C4-2B (cell line): ENCODE data around the gene KDM2A.

ENCODE experiments used
- H3K27ac ChIP-seq: fragments of 450-650 bp; 2 replicates; pipeline ENCODE4 v1.5.1; 2017
- ZFX ChIP-seq: fragments of 450-650 bp; IDR thresholded peaks from 2 replicates; pipeline ENCODE4 v1.6.1; 2017
- TF ChIP-seq, protein P1 (sequence below): fragments of 450-650 bp; conservative IDR thresholded peaks from 2 replicates; pipeline ENCODE4 v1.5.1; 2017; ENCODE audit warnings: mild to moderate bottlenecking

Gene KDM2A

DNA sequence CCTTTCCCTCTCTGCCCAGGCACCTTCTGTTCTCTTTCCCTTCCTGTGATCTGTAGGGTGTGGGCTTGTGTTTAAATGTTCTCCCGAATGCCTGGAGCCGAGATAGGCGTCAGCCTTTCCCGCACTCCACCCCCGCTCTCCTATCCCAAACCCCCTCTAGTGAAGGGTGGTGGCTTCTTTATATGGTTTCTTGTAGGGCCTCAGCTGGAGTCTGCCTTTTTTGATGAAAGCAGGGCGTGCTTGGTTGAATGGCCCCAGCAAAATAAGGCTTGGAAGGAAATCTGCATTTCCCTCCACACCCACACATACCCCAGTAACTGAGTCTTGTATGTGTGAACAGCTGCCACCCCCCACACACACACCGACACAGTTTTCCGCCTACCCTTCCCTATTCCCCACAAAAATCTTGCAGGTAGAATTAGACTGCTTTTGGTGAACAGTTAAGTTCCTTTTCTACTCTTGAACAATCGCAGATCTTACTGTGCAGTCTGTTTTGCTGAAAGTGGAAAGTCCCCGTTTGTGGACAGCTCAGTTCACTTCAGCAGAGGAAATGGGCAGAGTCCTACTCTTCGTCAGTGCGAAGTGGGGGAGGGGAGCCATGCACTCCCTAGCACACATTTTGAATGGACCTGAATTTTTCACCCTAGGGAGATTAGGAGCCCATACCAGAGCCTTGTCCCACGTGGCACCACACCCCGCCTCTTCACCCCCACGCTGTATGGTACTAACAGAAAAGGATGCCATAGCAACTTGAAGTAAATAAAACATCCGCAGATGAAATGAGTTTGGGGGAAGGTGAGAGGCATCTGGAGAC is 121.7 kb downstream of the KDM2A start:
- TF ChIP-seq ZFX, result no peak
- TF ChIP-seq, protein P1, sequence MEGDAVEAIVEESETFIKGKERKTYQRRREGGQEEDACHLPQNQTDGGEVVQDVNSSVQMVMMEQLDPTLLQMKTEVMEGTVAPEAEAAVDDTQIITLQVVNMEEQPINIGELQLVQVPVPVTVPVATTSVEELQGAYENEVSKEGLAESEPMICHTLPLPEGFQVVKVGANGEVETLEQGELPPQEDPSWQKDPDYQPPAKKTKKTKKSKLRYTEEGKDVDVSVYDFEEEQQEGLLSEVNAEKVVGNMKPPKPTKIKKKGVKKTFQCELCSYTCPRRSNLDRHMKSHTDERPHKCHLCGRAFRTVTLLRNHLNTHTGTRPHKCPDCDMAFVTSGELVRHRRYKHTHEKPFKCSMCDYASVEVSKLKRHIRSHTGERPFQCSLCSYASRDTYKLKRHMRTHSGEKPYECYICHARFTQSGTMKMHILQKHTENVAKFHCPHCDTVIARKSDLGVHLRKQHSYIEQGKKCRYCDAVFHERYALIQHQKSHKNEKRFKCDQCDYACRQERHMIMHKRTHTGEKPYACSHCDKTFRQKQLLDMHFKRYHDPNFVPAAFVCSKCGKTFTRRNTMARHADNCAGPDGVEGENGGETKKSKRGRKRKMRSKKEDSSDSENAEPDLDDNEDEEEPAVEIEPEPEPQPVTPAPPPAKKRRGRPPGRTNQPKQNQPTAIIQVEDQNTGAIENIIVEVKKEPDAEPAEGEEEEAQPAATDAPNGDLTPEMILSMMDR, result no peak
- peak overlapping the region; percentile 94 for H3K27ac ChIP-seq

DNA sequence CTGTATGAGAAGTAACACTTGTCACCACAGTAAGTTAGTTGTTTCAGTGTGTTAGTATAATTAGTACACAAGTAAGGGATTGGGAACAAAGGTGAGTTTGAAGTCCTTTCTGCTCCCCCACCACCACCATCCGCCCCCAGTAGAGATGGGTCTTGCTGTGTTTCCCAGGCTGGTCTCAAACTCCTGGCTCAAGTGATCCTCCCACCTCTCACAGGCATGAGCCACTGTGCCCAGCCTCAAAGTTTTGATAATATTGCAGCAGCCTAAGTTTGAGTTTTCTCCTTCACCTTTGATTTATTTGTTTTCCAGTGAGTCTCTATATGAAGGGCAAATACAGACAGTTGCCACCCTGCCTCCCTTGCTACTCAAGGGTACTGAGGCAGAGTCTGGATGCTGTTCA is 123.5 kb downstream of the KDM2A start:
- H3K27ac ChIP-seq, result no peak overlapping the region
- TF ChIP-seq ZFX, result no peak
- TF ChIP-seq, protein P1, result no peak

DNA sequence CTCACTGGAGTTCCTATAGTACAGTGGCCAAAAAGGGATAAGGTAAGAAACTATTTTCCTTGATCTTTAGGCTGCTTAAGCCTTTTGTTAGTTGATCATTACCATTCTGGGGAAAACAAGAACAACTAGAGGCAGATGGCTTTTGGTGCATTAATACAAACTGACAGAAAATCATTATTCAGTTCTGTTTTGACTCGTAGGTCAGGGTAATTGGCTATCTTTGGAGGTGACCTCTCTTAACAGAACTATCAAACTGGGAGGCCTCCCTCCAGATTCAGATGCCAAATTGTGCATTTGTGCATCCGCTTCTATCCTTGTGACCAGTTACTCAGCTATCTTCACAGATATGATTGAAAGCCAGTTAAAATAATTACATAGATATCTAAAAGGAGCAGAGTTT is 124.0 kb downstream of the KDM2A start:
- TF ChIP-seq, protein P1, result no peak
- H3K27ac ChIP-seq, result no peak overlapping the region

DNA sequence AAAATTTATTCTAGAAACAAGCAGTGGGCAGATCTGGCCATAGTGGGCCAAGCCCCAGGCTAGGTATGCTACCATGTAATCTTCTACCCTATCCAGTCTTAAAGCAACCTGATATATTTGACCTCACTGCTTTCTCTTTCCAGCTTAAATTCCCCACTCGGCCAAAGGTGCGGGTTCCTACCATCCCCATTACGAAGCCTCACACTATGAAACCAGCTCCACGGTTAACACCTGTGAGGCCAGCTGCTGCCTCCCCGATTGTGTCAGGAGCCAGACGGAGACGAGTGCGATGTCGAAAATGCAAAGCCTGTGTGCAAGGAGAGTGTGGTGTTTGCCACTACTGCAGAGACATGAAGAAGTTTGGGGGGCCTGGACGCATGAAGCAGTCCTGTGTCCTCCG is 126.0 kb downstream of the KDM2A start:
- H3K27ac ChIP-seq, result no peak overlapping the region
- TF ChIP-seq, protein P1, result no peak
- TF ChIP-seq ZFX, result no peak

DNA sequence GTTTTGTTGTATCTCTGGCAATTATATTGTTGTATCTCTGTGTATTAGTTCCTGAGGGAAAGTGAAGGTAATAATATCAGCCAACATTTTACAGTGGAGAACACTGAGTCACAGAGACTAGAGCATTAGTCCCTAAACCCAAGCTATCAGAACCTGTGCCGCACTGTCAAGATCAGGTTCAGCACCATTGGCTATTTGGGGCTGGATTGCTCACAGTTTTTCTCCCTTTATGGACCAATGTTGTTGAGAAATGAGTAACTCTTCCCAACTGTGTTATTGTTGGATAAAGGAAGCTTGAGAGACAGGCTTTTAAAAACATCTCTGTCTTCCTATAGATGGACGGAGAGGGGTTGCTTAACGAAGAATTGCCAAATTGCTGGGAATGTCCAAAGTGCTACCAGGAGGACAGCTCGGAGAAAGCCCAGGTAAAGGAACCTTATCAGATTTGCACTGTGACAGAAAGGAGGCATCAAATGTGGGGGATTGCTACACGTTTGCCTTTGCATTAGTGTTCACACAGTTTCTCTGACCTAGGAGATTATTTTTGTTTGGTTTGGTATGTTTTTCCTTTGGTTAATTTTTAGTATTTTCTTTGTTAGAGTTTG is 129.0 kb downstream of the KDM2A start:
- no peak for TF ChIP-seq ZFX
- TF ChIP-seq, protein P1, result no peak
- peak overlapping the region; percentile 32 for H3K27ac ChIP-seq

DNA sequence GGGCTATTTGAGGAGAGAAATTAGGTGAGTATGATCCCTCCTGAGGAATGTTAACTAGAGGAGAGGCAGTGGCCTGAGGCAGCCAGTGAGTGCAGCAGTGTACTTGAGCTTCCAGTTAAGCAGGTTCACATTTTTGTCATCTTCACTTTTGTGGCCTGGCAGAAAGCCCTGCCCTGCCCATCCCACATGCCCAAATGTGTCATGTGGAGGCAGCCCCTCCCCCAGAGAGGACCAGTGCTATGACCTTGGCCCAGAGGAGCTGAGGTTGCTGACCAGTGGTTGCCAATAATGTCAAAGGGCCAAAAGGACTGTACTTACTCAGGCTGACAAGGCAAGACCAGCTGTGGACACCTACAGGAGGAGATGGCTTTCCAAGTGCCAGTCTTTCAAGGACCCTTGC is 129.6 kb downstream of the KDM2A start:
- no peak for TF ChIP-seq ZFX
- TF ChIP-seq, protein P1, result no peak
- H3K27ac ChIP-seq, result peak overlapping the region; percentile 32
